Nephron (organoid): ENCODE results near the gene GFPT2.

Experiments used
- H3K27ac Mint-ChIP-seq, 3 experiments: 2 replicates each; pipeline ENCODE4 v1.8.0; 2020; ENCODE audit warnings: mixed read lengths in 3 of 3, mild to moderate bottlenecking in 2 of 3, moderate library complexity in 1 of 3
- H3K27me3 Mint-ChIP-seq: 2 replicates; pipeline ENCODE4 v1.8.0; 2021; ENCODE audit warnings: low read depth, mild to moderate bottlenecking, moderate library complexity, mixed read lengths
- H3K36me3 Mint-ChIP-seq: 2 replicates; pipeline ENCODE4 v1.8.0; 2020; ENCODE audit warnings: low read depth, mixed read lengths
- H3K4me1 Mint-ChIP-seq: 2 replicates; pipeline ENCODE4 v1.8.0; 2020; ENCODE audit warnings: mixed read lengths
- H3K4me3 Mint-ChIP-seq, 3 experiments: 2 replicates each; pipeline ENCODE4 v1.8.0; 2020; ENCODE audit warnings: mild to moderate bottlenecking in 3 of 3, mixed read lengths in 3 of 3, moderate library complexity in 2 of 3
- H3K9me3 Mint-ChIP-seq: 2 replicates; pipeline ENCODE4 v1.8.0; 2020; ENCODE audit warnings: mixed read lengths
- TF ChIP-seq, protein P1 (sequence below), 3 experiments: fragments of 200-600 bp; sonication (generic); IDR thresholded peaks; one replicate each; pipeline ENCODE4 v1.5.0; 2021; ENCODE audit warnings: antibody characterized with exemption in 3 of 3; ENCODE audit not compliant: unreplicated experiment in 3 of 3

Gene GFPT2

DNA sequence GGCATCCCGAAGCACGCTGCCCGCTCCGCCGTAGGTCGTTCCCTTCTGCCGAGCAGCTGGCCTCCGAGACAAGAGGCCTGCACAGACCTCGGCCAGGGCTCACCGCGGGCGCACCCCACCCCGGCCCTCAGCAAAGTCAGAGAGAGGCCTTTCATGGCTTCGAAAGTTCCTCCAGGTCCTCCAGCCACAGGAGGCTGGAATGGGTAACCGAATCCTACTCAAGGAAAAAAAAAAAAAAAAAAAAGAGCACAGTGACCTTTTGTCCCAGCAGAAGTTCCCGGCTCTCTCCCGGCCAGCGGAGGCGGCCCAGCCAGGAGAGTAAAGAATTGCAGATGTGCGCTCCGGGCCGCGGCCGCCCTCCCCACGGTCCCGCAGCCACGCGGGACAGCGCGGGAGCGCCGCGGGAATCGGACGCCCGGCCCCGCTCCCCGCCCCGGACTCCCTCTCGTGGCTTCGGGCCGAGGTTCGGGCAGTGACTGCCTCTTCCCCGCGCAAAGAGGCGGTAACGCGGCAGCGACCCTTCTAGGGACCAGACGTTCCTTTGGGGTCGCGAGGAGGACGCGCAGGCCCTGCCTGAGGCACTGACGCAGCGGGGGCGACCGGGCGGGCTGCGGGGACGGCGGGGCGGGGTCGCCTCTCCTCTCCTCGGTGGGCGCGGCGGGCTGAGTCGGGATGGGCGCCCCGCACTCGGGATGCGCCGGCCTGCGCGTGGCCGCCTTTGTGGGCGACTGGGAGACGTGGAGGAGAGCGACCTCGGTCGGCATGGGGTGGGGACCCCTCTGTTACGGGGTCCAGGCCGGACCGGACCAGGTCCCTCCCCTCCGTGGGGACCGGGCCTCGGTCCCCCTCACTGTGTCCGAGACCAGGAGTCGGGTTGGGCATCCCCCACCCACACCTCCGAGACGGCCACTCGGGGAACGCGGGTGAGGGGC is 754 bp downstream of the GFPT2 start:
- no peak overlapping the region for H3K27ac Mint-ChIP-seq
- peak overlapping the region; percentile 87 to 91 (median 89) for H3K4me3 Mint-ChIP-seq
- H3K9me3 Mint-ChIP-seq = no peaks in the 10 kb centered on the region
- TF ChIP-seq, protein P1, sequence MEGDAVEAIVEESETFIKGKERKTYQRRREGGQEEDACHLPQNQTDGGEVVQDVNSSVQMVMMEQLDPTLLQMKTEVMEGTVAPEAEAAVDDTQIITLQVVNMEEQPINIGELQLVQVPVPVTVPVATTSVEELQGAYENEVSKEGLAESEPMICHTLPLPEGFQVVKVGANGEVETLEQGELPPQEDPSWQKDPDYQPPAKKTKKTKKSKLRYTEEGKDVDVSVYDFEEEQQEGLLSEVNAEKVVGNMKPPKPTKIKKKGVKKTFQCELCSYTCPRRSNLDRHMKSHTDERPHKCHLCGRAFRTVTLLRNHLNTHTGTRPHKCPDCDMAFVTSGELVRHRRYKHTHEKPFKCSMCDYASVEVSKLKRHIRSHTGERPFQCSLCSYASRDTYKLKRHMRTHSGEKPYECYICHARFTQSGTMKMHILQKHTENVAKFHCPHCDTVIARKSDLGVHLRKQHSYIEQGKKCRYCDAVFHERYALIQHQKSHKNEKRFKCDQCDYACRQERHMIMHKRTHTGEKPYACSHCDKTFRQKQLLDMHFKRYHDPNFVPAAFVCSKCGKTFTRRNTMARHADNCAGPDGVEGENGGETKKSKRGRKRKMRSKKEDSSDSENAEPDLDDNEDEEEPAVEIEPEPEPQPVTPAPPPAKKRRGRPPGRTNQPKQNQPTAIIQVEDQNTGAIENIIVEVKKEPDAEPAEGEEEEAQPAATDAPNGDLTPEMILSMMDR (IDR thresholded peaks at IDR 0.05; ENCODE audit: unreplicated experiment in 3 of 3) = peak in 1 of 3 experiments; percentile 16
- peaks cover 52% of the 10 kb centered on the region for H3K27me3 Mint-ChIP-seq
- H3K4me1 Mint-ChIP-seq = peaks cover 43% of the 10 kb centered on the region
- no peaks in the 10 kb centered on the region for H3K36me3 Mint-ChIP-seq

DNA sequence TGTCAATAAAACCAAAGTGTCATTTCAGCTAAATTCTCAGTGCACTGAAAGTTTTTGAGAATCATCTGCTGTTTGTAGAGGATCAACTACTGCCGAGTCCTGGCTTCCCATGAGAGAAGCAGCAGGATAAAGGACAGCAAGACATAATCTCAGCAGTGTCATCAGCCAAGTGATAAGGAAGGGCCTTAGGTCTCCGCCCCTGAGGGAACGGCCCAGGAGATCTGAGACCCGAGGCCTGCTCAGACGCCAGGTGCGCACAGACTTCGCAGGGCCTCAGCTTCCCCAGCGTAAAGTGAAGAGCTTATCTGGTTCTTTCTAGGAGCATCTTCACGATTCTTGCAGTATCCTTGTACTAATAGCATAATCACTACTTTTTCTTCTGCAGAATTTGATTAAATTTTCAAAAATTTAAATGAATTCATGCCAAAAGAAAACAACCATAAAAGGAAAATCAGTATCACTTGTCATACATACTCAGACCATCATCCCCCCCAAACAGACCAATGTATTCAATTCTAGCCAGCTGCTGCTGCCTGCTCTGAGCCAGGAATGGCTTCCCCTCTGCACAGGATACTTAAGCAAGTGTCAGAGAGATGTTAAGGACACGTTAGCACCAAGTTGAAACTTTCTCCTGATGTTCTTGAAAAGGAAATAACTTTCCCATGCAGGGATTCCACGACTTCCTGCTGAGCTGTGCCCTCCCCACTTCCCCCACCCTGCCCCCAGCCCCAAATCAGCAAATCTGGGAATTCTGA is 2.2 kb downstream of the GFPT2 start:
- Mint-ChIP-seq H3K4me1 (peaks cover 52% of the 10 kb centered on the region), H3K4me3 (peak overlapping the region; percentile 87 to 91 (median 89)), H3K27me3 (peaks cover 50% of the 10 kb centered on the region), H3K9me3 (no peaks in the 10 kb centered on the region), H3K27ac (peak overlapping the region in 1 of 3 experiments; percentile 4), H3K36me3 (no peaks in the 10 kb centered on the region)
- TF ChIP-seq, protein P1 (IDR thresholded peaks at IDR 0.05; ENCODE audit: unreplicated experiment in 3 of 3) = no peak

DNA sequence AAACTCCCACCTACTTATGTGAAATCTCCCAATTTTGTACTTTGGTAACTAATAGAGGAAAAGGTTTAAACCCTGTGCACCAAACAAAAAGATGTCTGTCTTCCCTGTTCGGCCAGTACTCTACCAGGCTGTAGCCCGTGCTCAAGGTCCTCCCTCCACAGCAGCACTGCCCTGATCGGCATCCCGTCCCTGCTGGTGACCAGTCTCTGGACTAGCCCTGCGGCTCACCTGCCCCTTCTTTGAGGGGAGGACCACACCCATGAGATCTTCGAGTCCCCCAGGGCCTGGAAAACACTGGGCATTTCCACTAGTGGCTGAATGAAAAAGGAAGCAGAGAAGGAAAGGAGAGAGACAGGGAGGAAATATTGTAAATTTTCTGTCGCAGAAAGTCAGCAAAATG is 2.8 kb downstream of the GFPT2 start:
- peak overlapping the region; percentile 52 to 91 (median 54) for H3K4me3 Mint-ChIP-seq
- H3K9me3 Mint-ChIP-seq = no peaks in the 10 kb centered on the region
- H3K27me3 Mint-ChIP-seq = peaks cover 45% of the 10 kb centered on the region
- H3K36me3 Mint-ChIP-seq = no peaks in the 10 kb centered on the region
- no peak overlapping the region for H3K27ac Mint-ChIP-seq
- TF ChIP-seq, protein P1 (IDR thresholded peaks at IDR 0.05; ENCODE audit: unreplicated experiment in 3 of 3) = no peak
- peaks cover 52% of the 10 kb centered on the region for H3K4me1 Mint-ChIP-seq

DNA sequence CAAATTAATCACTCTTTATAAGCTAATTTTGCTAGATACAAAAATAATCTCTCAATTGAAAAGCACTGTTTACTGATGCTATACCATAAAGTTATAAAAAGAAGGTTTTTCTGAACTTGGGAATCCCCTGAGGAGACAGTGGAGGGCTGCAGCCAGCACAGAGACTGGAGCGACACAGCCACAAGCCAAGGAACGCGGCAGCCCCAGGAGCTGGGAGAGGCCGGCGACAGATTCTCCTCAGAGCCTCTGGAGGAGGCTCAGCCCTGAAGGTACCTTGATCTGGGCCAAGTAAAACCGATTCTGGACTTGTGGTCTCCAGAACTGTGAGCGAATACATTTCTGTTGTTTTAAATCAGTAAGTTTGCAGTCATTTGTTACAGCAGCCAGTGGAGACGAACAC is 3.7 kb downstream of the GFPT2 start:
- Mint-ChIP-seq H3K4me3 (peak overlapping the region in 1 of 3 experiments; percentile 56), H3K27ac (no peak overlapping the region), H3K9me3 (no peaks in the 10 kb centered on the region)

DNA sequence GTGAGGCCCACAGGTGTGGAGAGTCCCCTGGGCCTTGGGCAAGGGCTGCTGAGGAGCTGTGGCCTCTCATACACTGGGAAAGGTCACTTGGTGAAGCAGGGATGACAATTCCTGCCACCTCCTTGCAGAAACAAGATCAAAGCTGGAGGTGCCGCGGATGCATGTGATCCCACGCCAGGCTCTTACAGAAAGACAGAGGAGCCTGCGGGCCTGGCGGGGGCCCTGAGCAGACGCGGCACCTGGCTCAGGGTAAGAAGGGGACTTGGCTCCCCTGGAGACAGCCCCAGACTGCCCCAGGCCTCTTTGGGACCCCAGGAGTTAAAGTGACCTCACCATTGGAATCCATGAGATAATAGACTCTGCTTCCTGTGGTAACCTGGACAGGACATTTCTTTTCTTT is 4.8 kb downstream of the GFPT2 start:
- Mint-ChIP-seq H3K27ac (no peak overlapping the region), H3K9me3 (no peaks in the 10 kb centered on the region), H3K4me1 (peaks cover 53% of the 10 kb centered on the region), H3K36me3 (no peaks in the 10 kb centered on the region), H3K27me3 (peaks cover 30% of the 10 kb centered on the region), H3K4me3 (peak overlapping the region in 1 of 3 experiments; percentile 52)
- TF ChIP-seq, protein P1 (IDR thresholded peaks at IDR 0.05; ENCODE audit: unreplicated experiment in 3 of 3) = no peak

More for the DNA sequence above, 3.7 kb downstream of the GFPT2 start:
- TF ChIP-seq, protein P1 (IDR thresholded peaks at IDR 0.05; ENCODE audit: unreplicated experiment in 3 of 3) = no peak
- no peaks in the 10 kb centered on the region for H3K36me3 Mint-ChIP-seq
- peaks cover 49% of the 10 kb centered on the region for H3K4me1 Mint-ChIP-seq
- peaks cover 37% of the 10 kb centered on the region for H3K27me3 Mint-ChIP-seq
